ENCODE measurements around the gene CACNA1I. TPM values are rescaled to one million over a fixed set of nuclear protein-coding genes. Genes with fewer than 3 reads are reported as not detected.
A peak's percentile ranks its signal among the peaks of the same experiment; 100 is the strongest.
"Not testable (repeated sequence)": the region's sequence is repeated elsewhere in the genome, so short reads cannot be mapped to it uniquely, and the experiment has no call there.

Gene CACNA1I
- total RNA-seq, 4 donors from 2014 or later = under 0.01 to 0.39 (median 0.33) TPM; not detected in 1

GRCh38 chr22:39731481-39731880 lies 160.9 kb downstream of the CACNA1I start:
- 83% methylated on average over 5 of the region's 5 CpGs for WGBS
- intact Hi-C loops (cut with DNase I) = no loop called here
- Histone ChIP-seq H3K9me3 (no peaks in the 10 kb centered on the region), H3K27me3 (peaks cover 0 to 68% (median 0%) of the 10 kb centered on the region in 4 donors), H3K27ac (replicated peaks in 1 of 4) (no peak overlapping the region), H3K36me3 (no peaks in the 10 kb centered on the region), H3K4me3 (no peak overlapping the region), H3K4me1 (no peaks in the 10 kb centered on the region)
- TF ChIP-seq POLR2AphosphoS5 (IDR thresholded peaks at IDR 0.05) (no peak), POLR2A (IDR thresholded peaks at IDR 0.05; ENCODE audit: low read depth) (no peak), EP300 (IDR thresholded peaks at IDR 0.05) (no peak), CTCF (IDR thresholded peaks at IDR 0.05) (no peak)
- DNase-seq (ENCODE audit: extremely low spot score) = no peak

- WGBS = 72% methylated on average over 9 of the region's 12 CpGs
- TF ChIP-seq EP300 (IDR thresholded peaks at IDR 0.05) (no peak), POLR2A (IDR thresholded peaks at IDR 0.05; ENCODE audit: low read depth) (no peak), POLR2AphosphoS5 (IDR thresholded peaks at IDR 0.05) (no peak), CTCF (IDR thresholded peaks at IDR 0.05) (no peak)
- Histone ChIP-seq H3K36me3 (no peaks in the 10 kb centered on the region), H3K4me3 (no peak overlapping the region), H3K9me3 (no peaks in the 10 kb centered on the region), H3K27ac (replicated peaks in 1 of 4) (no peak overlapping the region), H3K4me1 (no peaks in the 10 kb centered on the region), H3K27me3 (peaks cover 0 to 67% (median 0%) of the 10 kb centered on the region in 4 donors)
- intact Hi-C loops (cut with DNase I) = no loop called here
- DNase-seq (ENCODE audit: extremely low spot score) = peak; percentile 90
Observed at GRCh38 chr22:39731881-39732555, 161.5 kb downstream of the CACNA1I start.

- intact Hi-C loops (cut with DNase I) = no loop called here
- no peak overlapping the region for H3K27ac ChIP-seq (replicated peaks in 1 of 4)
- no peak overlapping the region for H3K4me3 ChIP-seq
- H3K4me1 ChIP-seq = no peaks in the 10 kb centered on the region
- TF ChIP-seq POLR2AphosphoS5 (IDR thresholded peaks at IDR 0.05) = no peak
- TF ChIP-seq EP300 (IDR thresholded peaks at IDR 0.05) = no peak
- TF ChIP-seq CTCF (IDR thresholded peaks at IDR 0.05) = no peak
- WGBS = 80% methylated on average over 8 of the region's 8 CpGs
- H3K36me3 ChIP-seq = no peaks in the 10 kb centered on the region
- peak; percentile 47 for DNase-seq (ENCODE audit: extremely low spot score)
- H3K27me3 ChIP-seq = peaks cover 0 to 65% (median 0%) of the 10 kb centered on the region in 4 donors
- no peaks in the 10 kb centered on the region for H3K9me3 ChIP-seq
Observed at GRCh38 chr22:39732625-39733024, 162.1 kb downstream of the CACNA1I start.

GRCh38 chr22:39733191-39733590 lies 162.6 kb downstream of the CACNA1I start:
- Histone ChIP-seq H3K36me3 (no peaks in the 10 kb centered on the region), H3K4me1 (no peaks in the 10 kb centered on the region), H3K4me3 (no peak overlapping the region), H3K9me3 (no peaks in the 10 kb centered on the region), H3K27ac (replicated peaks in 1 of 4) (no peak overlapping the region), H3K27me3 (peaks cover 0 to 59% (median 0%) of the 10 kb centered on the region in 4 donors)
- intact Hi-C loops (cut with DNase I) = no loop called here
- TF ChIP-seq POLR2A (IDR thresholded peaks at IDR 0.05; ENCODE audit: low read depth) (no peak), EP300 (IDR thresholded peaks at IDR 0.05) (no peak), POLR2AphosphoS5 (IDR thresholded peaks at IDR 0.05) (no peak), CTCF (IDR thresholded peaks at IDR 0.05) (no peak)
- whole genome bisulfite sequencing = 70% methylated on average over 2 of the region's 2 CpGs
- peak; percentile 72 for DNase-seq (ENCODE audit: extremely low spot score)

GRCh38 chr22:39734046-39734445 lies 163.5 kb downstream of the CACNA1I start:
- peaks cover 0 to 51% (median 0%) of the 10 kb centered on the region in 4 donors for H3K27me3 ChIP-seq
- 67% methylated on average over 1 of the region's 1 CpG for WGBS
- H3K4me3 ChIP-seq; DNase-seq (ENCODE audit: extremely low spot score); H3K27ac ChIP-seq (replicated peaks in 1 of 4); intact Hi-C loops (cut with DNase I); H3K9me3 ChIP-seq; H3K4me1 ChIP-seq; H3K36me3 ChIP-seq: not testable (repeated sequence)

All from esophagus muscularis mucosa (tissue), 4 donors.